Measurements from ENCODE around the gene STAG1.

The STAG1 gene

DNA sequence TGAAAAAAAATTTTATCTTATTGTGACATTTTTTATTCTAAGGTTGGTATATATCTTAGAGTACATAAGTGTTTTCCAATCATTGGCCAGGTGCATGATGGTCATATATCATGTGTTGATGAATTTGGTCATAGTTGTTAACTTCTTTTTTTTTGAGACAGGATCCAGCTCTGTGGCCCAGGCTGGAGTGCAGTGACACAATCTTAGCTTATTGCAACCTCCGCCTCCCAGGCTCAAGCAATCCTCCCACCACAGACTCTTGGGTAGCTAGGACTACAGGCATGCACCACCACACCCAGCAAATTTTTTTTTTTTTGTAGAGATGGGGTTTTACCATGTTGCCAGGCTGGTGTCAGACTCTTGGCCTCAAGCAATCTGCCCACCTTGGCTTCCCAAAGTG lies 458.0 kb downstream of the STAG1 start:
- no peak overlapping the region for H4K8ac ChIP-seq (ENCODE audit: low read depth, low read length)
- no peaks in the 10 kb centered on the region for H3K79me2 ChIP-seq (ENCODE audit: control insufficient read depth, insufficient read depth, low read length, poor library complexity)
- H3K36me3 ChIP-seq (ENCODE audit: control insufficient read depth in 1 of 2, insufficient read depth in 2 of 2, low read length in 2 of 2) = peaks cover 2 to 4% of the 10 kb centered on the region in 2 experiments
- H2BK12ac ChIP-seq (ENCODE audit: low read length) = no peak overlapping the region
- no peaks in the 10 kb centered on the region for H3K79me1 ChIP-seq (ENCODE audit: low read length)
- no peak overlapping the region for H2AFZ ChIP-seq (ENCODE audit: insufficient read depth, low read length, poor library complexity)
- H3K27me3 ChIP-seq (ENCODE audit: insufficient read depth, low read length) = no peaks in the 10 kb centered on the region
- WGBS (ENCODE audit: extremely low coverage, insufficient coverage, insufficient read length) = no CpG with 5 or more reads among the region's 1 CpG
- H2BK5ac ChIP-seq (ENCODE audit: low read depth, low read length, poor library complexity) = no peak overlapping the region
- H3K4me3 ChIP-seq (ENCODE audit: low read depth, low read length) = no peak overlapping the region
- H3K4me2 ChIP-seq (ENCODE audit: low read length) = no peak overlapping the region
- no peaks in the 10 kb centered on the region for H3K9me3 ChIP-seq (ENCODE audit: insufficient read depth, low read depth, low read length)
- no peaks in the 10 kb centered on the region for H3K4me1 ChIP-seq (ENCODE audit: control insufficient read depth in 1 of 2, insufficient read depth in 2 of 2, low read length in 2 of 2)
- H3K14ac ChIP-seq (ENCODE audit: low read length) = no peak overlapping the region
- H3K27ac ChIP-seq (ENCODE audit: low read depth, low read length) = no peak overlapping the region
- DNase-seq = no peak
- H3K4ac ChIP-seq (ENCODE audit: low read depth, low read length) = no peak overlapping the region
- no peak overlapping the region for H4K91ac ChIP-seq (ENCODE audit: low read depth, low read length)
- no peak overlapping the region for H3K23ac ChIP-seq (ENCODE audit: low read length)
- H2AK5ac ChIP-seq (ENCODE audit: low read length) = no peak overlapping the region
- H4K12ac ChIP-seq (ENCODE audit: low read depth, low read length) = no peak overlapping the region
- H3K9ac ChIP-seq (ENCODE audit: low read length) = no peak overlapping the region
- H2BK120ac ChIP-seq (ENCODE audit: insufficient read depth, low read length, poor library complexity) = no peak overlapping the region
- H3K18ac ChIP-seq (ENCODE audit: low read length) = no peak overlapping the region

DNA sequence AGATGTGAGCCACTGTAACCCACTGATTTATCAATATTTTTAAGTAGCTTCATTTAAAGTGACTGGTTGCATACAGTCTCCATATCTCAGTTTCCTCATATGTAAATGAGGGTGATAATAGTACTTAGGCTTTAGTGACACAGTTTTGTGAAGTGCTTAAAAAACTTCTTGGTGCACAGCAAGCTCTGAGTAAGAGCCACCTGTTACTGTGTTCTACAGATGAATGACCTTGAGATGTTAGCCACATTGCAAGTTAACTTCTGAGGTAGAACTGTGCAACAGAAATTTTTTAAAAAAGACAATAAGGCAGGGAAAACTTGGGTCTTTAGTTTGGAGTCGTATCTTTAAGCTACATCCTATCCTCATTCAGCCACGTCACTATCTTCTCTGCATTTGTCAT lies 458.9 kb downstream of the STAG1 start:
- Histone ChIP-seq H3K18ac (ENCODE audit: low read length) (no peak overlapping the region), H3K9me3 (ENCODE audit: insufficient read depth, low read depth, low read length) (no peaks in the 10 kb centered on the region), H2BK120ac (ENCODE audit: insufficient read depth, low read length, poor library complexity) (no peak overlapping the region), H2AFZ (ENCODE audit: insufficient read depth, low read length, poor library complexity) (no peak overlapping the region), H3K23ac (ENCODE audit: low read length) (no peak overlapping the region), H3K4me2 (ENCODE audit: low read length) (no peak overlapping the region), H3K27me3 (ENCODE audit: insufficient read depth, low read length) (no peaks in the 10 kb centered on the region), H2AK5ac (ENCODE audit: low read length) (no peak overlapping the region), H3K27ac (ENCODE audit: low read depth, low read length) (no peak overlapping the region), H2BK12ac (ENCODE audit: low read length) (no peak overlapping the region), H3K36me3 (ENCODE audit: control insufficient read depth in 1 of 2, insufficient read depth in 2 of 2, low read length in 2 of 2) (peaks cover 0 to 4% of the 10 kb centered on the region in 2 experiments), H3K4me3 (ENCODE audit: low read depth, low read length) (no peak overlapping the region), H2BK5ac (ENCODE audit: low read depth, low read length, poor library complexity) (no peak overlapping the region), H3K4ac (ENCODE audit: low read depth, low read length) (no peak overlapping the region), H4K8ac (ENCODE audit: low read depth, low read length) (no peak overlapping the region), H4K12ac (ENCODE audit: low read depth, low read length) (no peak overlapping the region), H3K79me2 (ENCODE audit: control insufficient read depth, insufficient read depth, low read length, poor library complexity) (no peaks in the 10 kb centered on the region), H4K91ac (ENCODE audit: low read depth, low read length) (no peak overlapping the region), H3K79me1 (ENCODE audit: low read length) (no peaks in the 10 kb centered on the region), H3K14ac (ENCODE audit: low read length) (no peak overlapping the region), H3K4me1 (ENCODE audit: control insufficient read depth in 1 of 2, insufficient read depth in 2 of 2, low read length in 2 of 2) (no peaks in the 10 kb centered on the region), H3K9ac (ENCODE audit: low read length) (no peak overlapping the region)
- WGBS (ENCODE audit: extremely low coverage, insufficient coverage, insufficient read length) = no CpG with 5 or more reads among the region's 2 CpGs
- no peak for DNase-seq

DNA sequence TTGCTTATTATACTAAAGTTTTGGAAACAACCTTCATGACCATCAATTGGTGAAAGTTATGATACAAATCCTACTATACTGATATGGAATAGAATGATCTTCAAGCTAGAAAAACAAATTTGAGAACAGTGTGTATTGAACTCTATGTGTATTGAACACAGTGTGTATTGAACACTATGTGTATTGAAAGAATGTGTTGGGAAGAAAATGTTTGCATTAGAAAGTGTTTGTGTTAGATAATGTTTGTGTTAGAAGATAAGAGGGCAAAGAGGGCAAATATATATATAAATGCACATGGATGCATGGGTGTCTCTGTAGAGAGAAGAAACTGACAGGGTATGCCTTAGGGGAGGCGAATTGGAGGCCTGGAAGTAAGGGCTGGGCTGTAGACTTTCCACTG lies 459.7 kb downstream of the STAG1 start:
- H3K4me3 ChIP-seq (ENCODE audit: low read depth, low read length) = no peak overlapping the region
- no peak overlapping the region for H3K23ac ChIP-seq (ENCODE audit: low read length)
- H4K8ac ChIP-seq (ENCODE audit: low read depth, low read length) = no peak overlapping the region
- H3K79me1 ChIP-seq (ENCODE audit: low read length) = no peaks in the 10 kb centered on the region
- DNase-seq = no peak
- H3K27ac ChIP-seq (ENCODE audit: low read depth, low read length) = no peak overlapping the region
- no peaks in the 10 kb centered on the region for H3K4me1 ChIP-seq (ENCODE audit: control insufficient read depth in 1 of 2, insufficient read depth in 2 of 2, low read length in 2 of 2)
- no peaks in the 10 kb centered on the region for H3K27me3 ChIP-seq (ENCODE audit: insufficient read depth, low read length)
- H3K18ac ChIP-seq (ENCODE audit: low read length) = no peak overlapping the region
- H4K91ac ChIP-seq (ENCODE audit: low read depth, low read length) = no peak overlapping the region
- no peak overlapping the region for H2BK120ac ChIP-seq (ENCODE audit: insufficient read depth, low read length, poor library complexity)
- H3K4ac ChIP-seq (ENCODE audit: low read depth, low read length) = no peak overlapping the region
- H4K12ac ChIP-seq (ENCODE audit: low read depth, low read length) = no peak overlapping the region
- H2AK5ac ChIP-seq (ENCODE audit: low read length) = no peak overlapping the region
- no peaks in the 10 kb centered on the region for H3K79me2 ChIP-seq (ENCODE audit: control insufficient read depth, insufficient read depth, low read length, poor library complexity)
- H2AFZ ChIP-seq (ENCODE audit: insufficient read depth, low read length, poor library complexity) = no peak overlapping the region
- H3K9ac ChIP-seq (ENCODE audit: low read length) = no peak overlapping the region
- no peak overlapping the region for H3K4me2 ChIP-seq (ENCODE audit: low read length)
- no peak overlapping the region for H2BK5ac ChIP-seq (ENCODE audit: low read depth, low read length, poor library complexity)
- no CpG with 5 or more reads among the region's 1 CpG for WGBS (ENCODE audit: extremely low coverage, insufficient coverage, insufficient read length)
- H3K9me3 ChIP-seq (ENCODE audit: insufficient read depth, low read depth, low read length) = no peaks in the 10 kb centered on the region
- peaks cover 0 to 4% of the 10 kb centered on the region in 2 experiments for H3K36me3 ChIP-seq (ENCODE audit: control insufficient read depth in 1 of 2, insufficient read depth in 2 of 2, low read length in 2 of 2)
- no peak overlapping the region for H3K14ac ChIP-seq (ENCODE audit: low read length)
- no peak overlapping the region for H2BK12ac ChIP-seq (ENCODE audit: low read length)

DNA sequence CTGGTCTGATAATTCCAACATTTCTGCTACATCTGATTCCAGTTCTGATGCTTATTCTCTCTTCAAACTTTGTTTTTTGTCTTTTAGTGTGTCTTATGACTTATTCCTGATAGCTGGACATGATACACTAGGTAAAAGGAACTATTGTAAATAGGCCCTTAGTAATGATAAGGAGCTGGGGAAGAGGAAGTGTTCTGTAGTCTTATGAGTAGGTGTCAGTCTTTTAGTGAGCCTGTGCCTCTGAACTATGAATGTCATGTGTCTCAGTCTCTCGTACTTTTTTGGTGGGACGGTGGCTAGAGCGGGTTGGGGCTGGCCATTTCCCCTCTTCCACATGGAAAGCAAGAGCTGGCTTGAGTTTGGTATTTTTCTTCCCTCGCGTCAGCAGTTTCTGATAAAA lies 460.9 kb downstream of the STAG1 start:
- Histone ChIP-seq H3K9me3 (ENCODE audit: insufficient read depth, low read depth, low read length) (no peaks in the 10 kb centered on the region), H3K18ac (ENCODE audit: low read length) (no peak overlapping the region), H2AK5ac (ENCODE audit: low read length) (no peak overlapping the region), H3K14ac (ENCODE audit: low read length) (no peak overlapping the region), H4K8ac (ENCODE audit: low read depth, low read length) (no peak overlapping the region), H3K4ac (ENCODE audit: low read depth, low read length) (no peak overlapping the region), H3K4me3 (ENCODE audit: low read depth, low read length) (no peak overlapping the region), H3K36me3 (ENCODE audit: control insufficient read depth in 1 of 2, insufficient read depth in 2 of 2, low read length in 2 of 2) (peaks cover 1 to 4% of the 10 kb centered on the region in 2 experiments), H4K12ac (ENCODE audit: low read depth, low read length) (no peak overlapping the region), H3K79me1 (ENCODE audit: low read length) (no peaks in the 10 kb centered on the region), H4K91ac (ENCODE audit: low read depth, low read length) (no peak overlapping the region), H2AFZ (ENCODE audit: insufficient read depth, low read length, poor library complexity) (no peak overlapping the region), H3K4me2 (ENCODE audit: low read length) (no peak overlapping the region), H3K79me2 (ENCODE audit: control insufficient read depth, insufficient read depth, low read length, poor library complexity) (no peaks in the 10 kb centered on the region), H2BK12ac (ENCODE audit: low read length) (no peak overlapping the region), H3K27ac (ENCODE audit: low read depth, low read length) (no peak overlapping the region), H3K23ac (ENCODE audit: low read length) (no peak overlapping the region), H3K4me1 (ENCODE audit: control insufficient read depth in 1 of 2, insufficient read depth in 2 of 2, low read length in 2 of 2) (no peaks in the 10 kb centered on the region), H2BK120ac (ENCODE audit: insufficient read depth, low read length, poor library complexity) (no peak overlapping the region), H3K27me3 (ENCODE audit: insufficient read depth, low read length) (no peaks in the 10 kb centered on the region), H3K9ac (ENCODE audit: low read length) (no peak overlapping the region), H2BK5ac (ENCODE audit: low read depth, low read length, poor library complexity) (no peak overlapping the region)
- no peak for DNase-seq
- no CpG with 5 or more reads among the region's 5 CpGs for WGBS (ENCODE audit: extremely low coverage, insufficient coverage, insufficient read length)

Data from trophoblast cell (in vitro differentiated cells and primary cell).